B cell (primary cell): ENCODE measurements around the gene SP6. TPM values are rescaled to one million over a fixed set of nuclear protein-coding genes. Genes with fewer than 3 reads are reported as not detected.

Experiments used
- ATAC-seq: fragments of 200-7000 bp; cut with Tn5 transposase; one replicate; pipeline ENCODE4 v1.10.0; 2021; ENCODE audit warnings: low read depth, mild to moderate bottlenecking, moderate number of reproducible peaks, moderate library complexity
- CTCF ChIA-PET: fragments of 350-600 bp; sonication (Branson Sonifier 250); formaldehyde crosslinking; loops from one replicate; lab custom pipeline; 2021; ENCODE audit warnings: antibody characterized with exemption, inconsistent platforms; lab: Charles Lee
- POLR2A ChIA-PET: fragments of 350-600 bp; sonication (Branson Sonifier 250); formaldehyde crosslinking; loops from one replicate; lab custom pipeline; 2021; ENCODE audit warnings: antibody characterized with exemption; lab: Charles Lee
- DNase-seq: peaks from one replicate; pipeline ENCODE4 v3.0.0; 2013
- H2AFZ ChIP-seq: 2 replicates; pipeline ENCODE4 v1.6.1; 2012; ENCODE audit warnings: mild to moderate bottlenecking, low read depth, low read length; ENCODE audit not compliant: insufficient read depth, poor library complexity, severe bottlenecking
- H3K27ac ChIP-seq, 2 donors: 1 replicate in 1 of 2; 2 replicates in 1 of 2; pipeline ENCODE4 v1.5.1; 2012 to 2013; ENCODE audit warnings: low read length in 2 of 2, mild to moderate bottlenecking in 2 of 2, moderate library complexity in 1 of 2
- H3K27me3 ChIP-seq, 4 experiments: fragments of 200-600 bp in 1 of 4; sonication (generic) in 1 of 4; replicated peaks in 1 of 4; 1 replicate in 2 of 4; 2 replicates in 2 of 4; pipeline versions ENCODE4 v1.6.1 to v1.7.0; 2013 to 2016; ENCODE audit warnings: low read length in 3 of 4, mild to moderate bottlenecking in 2 of 4, mixed read lengths in 1 of 4, moderate library complexity in 1 of 4; ENCODE audit not compliant: insufficient read depth in 4 of 4, control insufficient read depth in 3 of 4; ENCODE audit errors: control extremely low read depth in 1 of 4
- H3K36me3 ChIP-seq, 2 experiments: replicated peaks in 1 of 2; 1 replicate in 1 of 2; 2 replicates in 1 of 2; pipeline versions ENCODE4 v1.6.1 to v1.7.1; 2013; ENCODE audit warnings: low read length in 1 of 2; ENCODE audit not compliant: insufficient read depth in 2 of 2, control insufficient read depth in 1 of 2; ENCODE audit errors: control extremely low read depth in 1 of 2, extremely low read depth in 1 of 2
- H3K4me1 ChIP-seq, 2 donors: fragments of 200-600 bp in 1 of 2; sonication (generic) in 1 of 2; 1 replicate in 1 of 2; 2 replicates in 1 of 2; pipeline versions ENCODE4 v1.5.1 to v1.6.1; 2013 to 2017; ENCODE audit warnings: low read length in 2 of 2; ENCODE audit not compliant: control insufficient read depth in 2 of 2, insufficient read depth in 2 of 2
- H3K4me2 ChIP-seq: replicated peaks from 2 replicates; pipeline ENCODE3; 2012; ENCODE audit warnings: mild to moderate bottlenecking, low read depth, low read length; ENCODE audit not compliant: poor library complexity, severe bottlenecking
- H3K4me3 ChIP-seq, 5 experiments: fragments of 200-600 bp in 1 of 5; sonication (generic) in 1 of 5; 1 replicate in 3 of 5; 2 replicates in 2 of 5; pipeline versions ENCODE4 v1.5.1 to v1.7.0; 2011 to 2016; ENCODE audit warnings: low read length in 4 of 5, mild to moderate bottlenecking in 4 of 5, low read depth in 2 of 5, control low read depth in 1 of 5, moderate library complexity in 1 of 5; ENCODE audit not compliant: insufficient read depth in 1 of 5; ENCODE audit errors: control extremely low read depth in 1 of 5, extremely low read depth in 1 of 5
- H3K79me2 ChIP-seq: fragments of 200-600 bp; sonication (generic); one replicate; pipeline ENCODE4 v1.6.0; 2016; ENCODE audit warnings: low read length; ENCODE audit not compliant: control insufficient read depth, insufficient read depth
- H3K9ac ChIP-seq: fragments of 200-600 bp; sonication (generic); 2 replicates; pipeline ENCODE4 v1.6.1; 2017; ENCODE audit warnings: mild to moderate bottlenecking, low read length, moderate library complexity
- H3K9me3 ChIP-seq, 3 donors: one replicate each; pipeline versions ENCODE4 v1.6.1 to v1.7.1; 2013; ENCODE audit warnings: low read length in 2 of 3; ENCODE audit not compliant: control insufficient read depth in 2 of 3, insufficient read depth in 1 of 3; ENCODE audit errors: control extremely low read depth in 1 of 3
- H4K20me1 ChIP-seq: 2 replicates; pipeline ENCODE4 v1.6.0; 2012; ENCODE audit warnings: mild to moderate bottlenecking, low read length; ENCODE audit not compliant: insufficient read depth, control insufficient read depth, poor library complexity, severe bottlenecking
- H3K27ac Mint-ChIP-seq: one replicate; pipeline ENCODE4 v1.8.0; 2021; ENCODE audit warnings: mixed read lengths
- H3K27me3 Mint-ChIP-seq: one replicate; pipeline ENCODE4 v1.8.0; 2021; ENCODE audit warnings: mixed read lengths
- H3K4me1 Mint-ChIP-seq: one replicate; pipeline ENCODE4 v1.8.0; 2021; ENCODE audit warnings: mixed read lengths
- H3K4me3 Mint-ChIP-seq: one replicate; pipeline ENCODE4 v1.8.0; 2021; ENCODE audit warnings: mixed read lengths
- H3K9me3 Mint-ChIP-seq: one replicate; pipeline ENCODE4 v1.8.0; 2022; ENCODE audit warnings: mixed read lengths; ENCODE audit not compliant: insufficient read depth
- EZH2 ChIP-seq: IDR thresholded peaks from 2 replicates; pipeline ENCODE4 v1.6.1; 2012; ENCODE audit warnings: borderline replicate concordance, low read depth, mild to moderate bottlenecking, moderate library complexity, low read length; ENCODE audit not compliant: insufficient read depth, poor library complexity, severe bottlenecking
- WGBS: methylation state at CpG from one replicate; pipeline ENCODE4 v1.1.5; 2013; ENCODE audit warnings: missing lambda C conversion rate; ENCODE audit not compliant: insufficient coverage; 5-methylcytosine and 5-hydroxymethylcytosine counted together
- intact Hi-C: fragments of 100-400 bp; cut with micrococcal nuclease; formaldehyde crosslinking; loops from one replicate; pipeline ENCODE4 v1.10.0; 2022
- polyA plus RNA-seq: library from polyadenylated mRNA; depleted of rRNA; stranded (reverse); fragments of >200 nt; gene quantifications from 2 replicates; pipeline ENCODE4 v1.2.3, GENCODE V29; 2012
- total RNA-seq, 2 donors: library from RNA; stranded (reverse); fragments of 120-200 nt in 1 of 2; gene quantifications; 1 replicate in 1 of 2; 2 replicates in 1 of 2; pipeline versions ENCODE4 v1.2.3 to v1.2.4, GENCODE V29; 2013 to 2022
- TF ChIP-seq, protein P1 (sequence below): fragments of 200-600 bp; IDR thresholded peaks from one replicate; pipeline ENCODE4 v1.8.0; 2022; ENCODE audit warnings: antibody characterized with exemption, mild to moderate bottlenecking

SP6 gene
- total and polyA plus RNA-seq, 2 donors (not counting 1 experiment from before 2014, with no cell fraction given) = 0.04 TPM; not detected in 1

- H3K79me2 ChIP-seq = no peaks in the 10 kb centered on the region
- Mint-ChIP-seq H3K9me3 (no peaks in the 10 kb centered on the region), H3K27me3 (peaks cover 20% of the 10 kb centered on the region), H3K4me3 (no peak overlapping the region), H3K27ac (no peak overlapping the region), H3K4me1 (no peaks in the 10 kb centered on the region)
- intact Hi-C loops = no loop called here
- TF ChIP-seq, protein P1, sequence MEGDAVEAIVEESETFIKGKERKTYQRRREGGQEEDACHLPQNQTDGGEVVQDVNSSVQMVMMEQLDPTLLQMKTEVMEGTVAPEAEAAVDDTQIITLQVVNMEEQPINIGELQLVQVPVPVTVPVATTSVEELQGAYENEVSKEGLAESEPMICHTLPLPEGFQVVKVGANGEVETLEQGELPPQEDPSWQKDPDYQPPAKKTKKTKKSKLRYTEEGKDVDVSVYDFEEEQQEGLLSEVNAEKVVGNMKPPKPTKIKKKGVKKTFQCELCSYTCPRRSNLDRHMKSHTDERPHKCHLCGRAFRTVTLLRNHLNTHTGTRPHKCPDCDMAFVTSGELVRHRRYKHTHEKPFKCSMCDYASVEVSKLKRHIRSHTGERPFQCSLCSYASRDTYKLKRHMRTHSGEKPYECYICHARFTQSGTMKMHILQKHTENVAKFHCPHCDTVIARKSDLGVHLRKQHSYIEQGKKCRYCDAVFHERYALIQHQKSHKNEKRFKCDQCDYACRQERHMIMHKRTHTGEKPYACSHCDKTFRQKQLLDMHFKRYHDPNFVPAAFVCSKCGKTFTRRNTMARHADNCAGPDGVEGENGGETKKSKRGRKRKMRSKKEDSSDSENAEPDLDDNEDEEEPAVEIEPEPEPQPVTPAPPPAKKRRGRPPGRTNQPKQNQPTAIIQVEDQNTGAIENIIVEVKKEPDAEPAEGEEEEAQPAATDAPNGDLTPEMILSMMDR = no peak
- TF ChIP-seq EZH2 = no peak
- H3K9me3 ChIP-seq = no peaks in the 10 kb centered on the region
- peaks cover 0 to 4% of the 10 kb centered on the region in 2 donors for H3K4me1 ChIP-seq
- H3K27ac ChIP-seq = no peak overlapping the region
- ChIA-PET POLR2A (no interaction called here), CTCF (interaction anchor here (0.9 to 15.3 kb wide), 3 partner anchors 40 to 63 kb away, joined by 3 to 436 read pairs (median 4); partner anchors contain the start of genes SCRN2 and SP6)
- H3K4me2 ChIP-seq = no peak overlapping the region
- 91% methylated on average over 3 of the region's 9 CpGs for WGBS
- H2AFZ ChIP-seq = no peak overlapping the region
- no peaks in the 10 kb centered on the region for H3K36me3 ChIP-seq
- no peak overlapping the region for H3K4me3 ChIP-seq
- H4K20me1 ChIP-seq = no peaks in the 10 kb centered on the region
- DNase-seq (no peak), ATAC-seq (no peak)
- H3K27me3 ChIP-seq = peaks cover 0 to 6% (median 0%) of the 10 kb centered on the region in 4 experiments
- no peak overlapping the region for H3K9ac ChIP-seq
Measured at GRCh38 chr17:47883589-47884426, 32.8 kb upstream of the SP6 start.
